Breast epithelium (tissue), 3 donors: ENCODE data around the gene SETD6.

ENCODE experiments used
- CTCF ChIP-seq, 3 donors: fragments of 450-650 bp; IDR thresholded peaks; one replicate each; pipeline ENCODE4 v1.5.1; 2016 to 2017; ENCODE audit warnings: antibody characterized with exemption in 3 of 3, mild to moderate bottlenecking in 3 of 3, moderate library complexity in 3 of 3
- POLR2A ChIP-seq: fragments of 450-650 bp; IDR thresholded peaks from one replicate; pipeline ENCODE4 v1.6.1; 2016; ENCODE audit warnings: antibody characterized with exemption, mild to moderate bottlenecking, moderate library complexity

- TF ChIP-seq CTCF (IDR thresholded peaks at IDR 0.05): no peak
- no peak for TF ChIP-seq POLR2A
Measured at GRCh38 chr16:58515871-58516767, 802 bp downstream of the SETD6 start.
